GM21576 (cell line): ENCODE results near the gene ZDHHC12.

ENCODE experiments used
- ATAC-seq: cut with Tn5 transposase; IDR thresholded peaks from one replicate; pipeline ENCODE4 v1.9.1; 2021; ENCODE audit warnings: mild to moderate bottlenecking, moderate library complexity; ENCODE audit not compliant: unreplicated experiment

The ZDHHC12 gene, protein sequence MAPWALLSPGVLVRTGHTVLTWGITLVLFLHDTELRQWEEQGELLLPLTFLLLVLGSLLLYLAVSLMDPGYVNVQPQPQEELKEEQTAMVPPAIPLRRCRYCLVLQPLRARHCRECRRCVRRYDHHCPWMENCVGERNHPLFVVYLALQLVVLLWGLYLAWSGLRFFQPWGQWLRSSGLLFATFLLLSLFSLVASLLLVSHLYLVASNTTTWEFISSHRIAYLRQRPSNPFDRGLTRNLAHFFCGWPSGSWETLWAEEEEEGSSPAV

DNA sequence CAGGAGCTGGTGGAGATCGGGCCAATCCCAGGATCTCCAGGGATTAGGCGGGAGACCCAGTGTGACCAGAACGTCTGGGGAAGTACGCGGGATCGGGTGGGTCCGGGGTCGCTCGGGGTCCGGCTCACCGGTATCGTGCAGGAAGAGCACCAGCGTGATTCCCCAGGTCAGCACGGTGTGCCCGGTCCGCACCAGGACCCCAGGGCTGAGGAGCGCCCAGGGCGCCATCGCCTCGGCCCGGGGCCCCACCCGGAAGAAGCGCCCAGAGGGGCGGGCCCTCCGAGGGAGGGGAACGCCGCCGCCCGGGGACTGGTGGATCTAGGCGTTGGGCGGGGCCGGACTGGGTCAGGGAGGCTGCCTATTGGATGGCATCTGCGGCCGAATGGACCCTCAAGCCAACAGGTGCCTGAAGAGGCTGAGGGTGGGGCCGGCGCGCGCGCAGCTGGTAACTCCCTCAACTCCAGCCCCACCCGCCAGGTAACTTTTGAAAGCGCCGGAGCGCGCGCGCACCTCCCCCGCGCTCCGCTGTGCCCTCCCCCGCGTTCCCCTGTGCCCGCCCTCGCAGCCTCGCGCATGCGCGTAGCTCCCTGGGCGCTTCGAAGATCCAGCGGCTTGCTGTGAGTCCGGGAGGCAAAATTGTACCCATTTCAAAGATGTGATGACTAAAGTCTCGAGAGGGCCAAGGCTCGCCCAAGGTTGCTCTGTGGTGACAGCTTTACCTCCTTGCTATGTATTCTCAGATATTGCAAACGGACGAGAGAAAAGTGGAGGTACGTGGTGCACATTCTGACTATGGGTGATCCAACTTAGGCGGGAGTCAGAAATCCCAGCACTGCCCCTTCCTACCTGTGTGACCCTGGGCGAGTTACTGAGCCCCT, at the start of gene ZDHHC12:
ZDHHC12 (minus strand) TSS at position 262 of the 878 bp plus-strand sequence; CDS start at position 228, 34 bp downstream.
- peak; percentile 93 for ATAC-seq

DNA sequence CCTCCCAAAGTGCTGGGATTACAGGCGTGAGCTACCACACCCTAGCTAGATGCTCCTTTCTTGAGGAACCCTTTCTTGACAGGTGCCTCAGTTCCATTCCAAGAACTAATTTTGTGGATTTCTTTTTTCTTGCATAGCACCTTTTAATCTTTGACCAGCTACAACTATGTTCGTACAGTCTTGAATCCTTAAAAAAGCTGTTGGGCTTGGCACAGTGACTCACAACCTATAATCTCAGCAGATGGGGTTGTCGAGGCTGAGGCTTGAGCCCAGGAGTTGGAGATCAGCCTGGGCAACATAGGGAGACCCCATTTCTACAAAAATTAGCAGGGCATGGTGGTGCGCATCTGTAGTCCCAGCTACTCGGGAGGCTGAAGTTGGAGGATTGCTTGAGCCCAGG, 49.1 kb upstream of the ZDHHC12 start:
- ATAC-seq = no peak

DNA sequence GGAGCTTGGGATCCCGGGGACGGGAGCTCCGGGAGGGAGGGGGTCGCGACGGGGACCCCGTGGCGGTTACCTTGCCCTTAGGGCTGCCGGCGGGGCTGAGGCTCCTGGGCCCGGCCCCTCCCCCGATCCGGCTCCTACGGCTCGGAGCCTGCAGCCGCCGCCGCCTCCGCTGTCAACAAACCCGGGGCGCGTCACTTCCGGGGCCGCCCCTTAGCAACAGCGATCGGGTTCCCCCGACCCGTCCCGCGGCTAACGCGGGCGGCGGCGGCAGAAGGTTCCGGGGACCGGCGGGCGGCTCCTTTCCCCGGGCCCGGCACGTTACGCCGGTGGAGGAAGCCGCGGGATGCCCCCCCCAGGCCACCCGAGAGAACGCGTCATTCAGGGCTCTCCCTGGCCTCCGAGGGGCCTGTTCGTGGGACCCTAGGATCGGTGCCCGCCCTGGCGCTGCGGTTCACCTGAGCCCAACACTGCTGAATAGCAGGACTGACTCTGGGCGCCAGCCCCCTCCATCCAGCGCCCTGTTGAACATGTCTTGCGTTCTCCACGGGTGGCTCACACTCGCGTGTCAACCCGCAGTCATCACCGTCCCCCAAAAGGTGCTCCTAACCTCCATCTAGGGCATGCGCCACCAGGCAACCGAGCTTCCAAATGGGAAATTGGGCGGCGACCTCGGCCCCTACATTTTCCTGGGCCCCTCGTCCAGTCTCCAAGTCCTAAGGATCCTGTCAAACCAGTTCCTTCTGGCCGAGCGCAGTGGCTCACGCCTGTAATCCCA, 48.0 kb upstream of the ZDHHC12 start, which contains the start of gene ZER1:
ZER1 (minus strand) TSS at position 183 of the 775 bp plus-strand sequence. CDS start 16,362 bp downstream, outside the sequence.
- ATAC-seq = peak; percentile 83

DNA sequence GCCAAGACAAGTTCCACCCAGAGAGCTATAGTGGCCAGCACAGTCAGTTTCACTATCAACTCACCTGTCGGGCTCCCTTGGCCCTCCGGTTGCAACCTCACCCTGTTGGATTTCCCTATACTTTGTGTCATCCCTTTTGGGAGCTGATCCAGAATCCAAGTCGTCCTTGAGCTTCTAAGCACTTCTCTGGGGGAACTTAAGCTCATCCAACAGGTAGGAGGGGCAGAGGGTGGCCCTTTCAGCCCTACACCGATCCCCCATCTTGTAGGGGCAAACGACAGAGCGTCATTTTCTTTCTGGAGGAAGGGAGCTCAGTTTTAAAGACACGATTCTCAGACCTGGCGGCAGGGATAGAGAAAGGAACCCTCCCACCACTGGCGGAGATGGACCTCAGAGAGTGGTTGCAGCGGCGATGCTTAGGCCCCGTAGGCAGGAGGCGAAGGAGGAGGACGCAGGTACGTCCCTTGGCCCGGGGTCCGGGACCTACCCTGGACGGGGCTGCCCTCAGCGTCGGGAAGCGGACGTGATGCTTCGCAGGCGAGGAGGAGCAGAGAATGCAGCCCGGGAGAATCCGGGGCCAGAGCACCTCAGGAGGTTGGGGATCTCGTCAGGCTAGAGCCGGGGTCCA, 47.3 kb upstream of the ZDHHC12 start:
- ATAC-seq = peak; percentile 20

DNA sequence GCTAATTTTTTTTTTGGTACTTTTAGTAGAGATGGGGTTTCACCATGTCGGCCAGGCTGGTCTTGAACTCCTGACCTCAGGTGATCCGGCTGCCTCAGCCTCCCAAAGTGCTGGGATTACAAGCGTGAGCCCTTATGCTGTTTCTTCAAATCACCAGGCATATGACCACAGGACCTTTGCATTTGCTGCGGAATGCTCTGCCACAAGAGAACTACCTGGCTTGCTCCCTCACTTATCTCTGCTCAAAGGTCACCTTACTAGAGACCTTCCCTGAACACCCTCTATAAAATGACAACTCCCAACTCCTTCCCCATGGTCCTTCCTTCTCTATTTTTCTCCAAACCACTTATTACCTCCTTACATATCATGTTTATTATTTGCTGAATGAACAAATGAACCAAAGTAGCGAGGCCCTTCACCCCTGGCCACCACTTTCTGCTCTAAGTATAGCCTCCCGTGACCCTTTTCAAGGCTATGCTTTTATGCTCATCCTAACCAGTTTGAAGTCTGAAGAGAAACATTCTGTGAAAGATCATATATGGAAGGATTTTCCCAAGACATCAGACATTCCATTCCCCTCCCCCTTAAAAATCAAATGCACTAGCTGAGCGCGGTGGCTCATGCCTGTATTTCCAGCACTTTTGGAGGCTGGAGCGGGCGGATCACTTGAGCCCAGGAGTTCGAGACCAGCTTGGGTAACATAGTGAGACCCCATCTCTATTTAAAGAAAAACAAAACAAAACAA, 46.5 kb upstream of the ZDHHC12 start:
- ATAC-seq = no peak

DNA sequence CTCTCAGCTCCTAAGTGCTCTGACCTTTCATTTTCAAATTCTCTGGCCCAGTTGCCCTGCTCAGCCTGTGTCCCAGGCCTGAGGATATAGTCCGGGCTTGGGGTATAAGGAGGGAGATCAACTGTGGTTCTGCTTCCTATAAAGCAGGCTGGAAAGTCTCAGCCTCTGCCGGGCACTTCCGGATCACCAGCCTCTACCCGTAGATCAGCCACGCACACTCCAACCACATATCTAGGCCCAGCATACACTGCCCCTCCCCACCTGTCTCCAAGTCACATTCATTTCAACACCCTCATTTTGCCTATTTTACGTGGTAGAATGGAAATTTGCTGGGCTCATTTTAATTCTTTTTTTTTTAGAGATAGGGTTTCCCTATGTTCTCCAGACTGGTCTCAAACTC, 44.7 kb upstream of the ZDHHC12 start:
- ATAC-seq = no peak

DNA sequence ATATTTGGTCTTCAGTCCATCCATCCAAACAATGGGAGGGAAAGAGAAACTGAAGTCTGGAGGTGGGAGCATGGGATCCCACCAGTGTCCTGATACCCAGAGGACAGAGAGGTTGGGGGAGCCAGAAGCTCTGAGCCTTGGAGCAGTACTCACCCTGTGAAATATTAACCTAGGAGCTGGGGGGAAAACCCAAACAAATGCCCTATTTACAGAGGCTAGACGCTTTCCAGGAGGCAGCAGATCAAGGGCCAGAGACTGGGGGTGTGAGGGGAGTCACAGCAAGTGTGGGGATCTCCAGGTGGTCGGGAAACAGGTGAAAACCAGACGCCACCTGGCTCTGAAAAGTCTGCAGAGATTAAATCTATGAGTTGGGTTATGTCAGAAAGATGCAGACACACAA, 41.6 kb upstream of the ZDHHC12 start:
- no peak for ATAC-seq

DNA sequence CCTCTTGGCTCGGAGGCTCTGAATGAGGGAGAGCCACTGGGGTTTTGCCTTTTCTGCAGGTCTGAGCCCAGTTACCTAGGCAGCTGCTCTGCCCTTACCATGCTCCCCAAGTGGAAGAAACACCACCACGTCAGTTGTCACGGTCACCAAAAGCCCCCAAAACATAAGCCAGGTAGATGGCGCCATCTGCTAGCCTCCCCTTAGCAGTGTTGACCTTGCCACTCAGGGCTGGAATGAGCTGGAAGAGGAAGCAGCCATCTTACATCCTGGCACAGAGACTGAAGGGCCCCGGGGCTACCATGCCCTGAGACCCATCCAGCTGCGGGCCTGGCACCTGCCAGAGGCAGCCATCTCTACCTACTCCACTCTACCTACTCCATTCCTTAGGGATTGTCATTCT, 40.4 kb upstream of the ZDHHC12 start:
- ATAC-seq = no peak

DNA sequence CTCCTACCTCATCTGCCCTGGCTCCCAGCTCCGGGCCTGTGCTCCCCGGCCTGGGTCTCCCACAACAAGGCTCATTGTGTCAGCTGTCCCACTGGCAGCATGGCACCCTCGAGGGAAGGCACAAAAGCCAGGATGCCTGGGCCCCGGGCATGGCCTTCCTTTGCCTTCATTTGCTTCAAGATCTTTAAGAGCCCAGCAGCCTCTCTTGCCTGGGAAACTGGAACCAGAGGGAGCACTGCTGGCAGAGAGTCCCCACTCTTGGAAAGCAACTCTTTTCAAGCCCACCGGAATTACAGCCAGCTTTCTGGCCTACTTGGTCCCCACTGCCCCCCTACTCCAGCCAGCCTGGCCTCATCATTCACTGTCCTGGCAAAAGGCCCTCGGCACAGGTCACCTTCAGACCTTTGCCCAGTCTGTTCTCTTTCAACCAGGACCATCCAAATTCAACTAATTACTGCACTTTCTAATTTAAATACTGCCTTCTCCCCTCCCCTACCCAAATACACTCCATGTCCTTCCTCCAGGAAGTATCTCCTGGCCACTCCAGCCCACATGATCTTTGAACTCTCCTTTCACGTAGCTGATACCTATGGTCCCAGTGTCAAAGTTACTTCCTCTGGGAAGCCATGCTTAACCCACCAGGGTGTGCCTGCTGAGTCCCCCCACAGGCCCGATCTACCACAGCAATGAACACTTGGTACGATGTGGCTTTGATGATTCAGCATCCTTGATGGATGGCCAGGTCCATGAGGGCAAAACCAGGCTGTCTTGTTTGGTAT, 38.9 kb upstream of the ZDHHC12 start:
- no peak for ATAC-seq

DNA sequence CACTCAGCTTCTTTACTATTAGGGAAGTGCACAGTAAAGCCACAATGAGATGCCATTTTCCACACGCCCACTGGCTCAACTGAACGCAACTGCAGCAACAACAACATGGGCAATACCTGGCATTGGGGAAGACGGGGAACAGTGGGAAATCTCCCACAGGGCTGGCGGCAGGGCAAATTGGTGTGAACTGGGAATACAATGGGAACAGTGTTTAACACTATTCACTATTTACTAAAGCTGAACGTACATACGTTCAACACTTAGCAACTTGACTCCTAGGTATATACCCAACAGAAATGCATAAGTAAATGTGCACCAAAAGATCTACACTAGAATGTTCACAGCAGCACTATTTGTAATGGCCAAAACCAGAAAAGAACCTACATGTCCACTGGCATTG, 33.7 kb upstream of the ZDHHC12 start:
- no peak for ATAC-seq

DNA sequence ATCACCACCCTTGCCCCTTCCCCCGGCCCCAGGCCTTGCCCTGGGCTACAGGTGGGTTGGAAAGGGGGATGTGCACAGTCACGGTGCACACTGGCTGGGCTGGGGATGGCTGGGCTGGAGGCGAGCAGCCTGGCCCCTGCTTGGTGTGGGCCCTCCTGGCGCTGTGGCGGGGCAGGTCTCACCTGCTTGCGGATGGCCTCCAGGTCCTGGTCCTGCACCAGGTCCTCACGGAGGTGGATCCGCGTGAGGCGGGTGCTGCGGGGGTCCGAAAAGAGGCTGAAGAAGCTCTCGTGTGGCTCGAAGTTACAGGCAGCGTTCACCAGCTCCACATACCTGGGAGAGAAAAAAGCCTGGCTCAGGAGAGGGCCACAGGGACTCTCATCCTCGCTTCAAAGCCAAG, 29.7 kb upstream of the ZDHHC12 start:
- no peak for ATAC-seq

DNA sequence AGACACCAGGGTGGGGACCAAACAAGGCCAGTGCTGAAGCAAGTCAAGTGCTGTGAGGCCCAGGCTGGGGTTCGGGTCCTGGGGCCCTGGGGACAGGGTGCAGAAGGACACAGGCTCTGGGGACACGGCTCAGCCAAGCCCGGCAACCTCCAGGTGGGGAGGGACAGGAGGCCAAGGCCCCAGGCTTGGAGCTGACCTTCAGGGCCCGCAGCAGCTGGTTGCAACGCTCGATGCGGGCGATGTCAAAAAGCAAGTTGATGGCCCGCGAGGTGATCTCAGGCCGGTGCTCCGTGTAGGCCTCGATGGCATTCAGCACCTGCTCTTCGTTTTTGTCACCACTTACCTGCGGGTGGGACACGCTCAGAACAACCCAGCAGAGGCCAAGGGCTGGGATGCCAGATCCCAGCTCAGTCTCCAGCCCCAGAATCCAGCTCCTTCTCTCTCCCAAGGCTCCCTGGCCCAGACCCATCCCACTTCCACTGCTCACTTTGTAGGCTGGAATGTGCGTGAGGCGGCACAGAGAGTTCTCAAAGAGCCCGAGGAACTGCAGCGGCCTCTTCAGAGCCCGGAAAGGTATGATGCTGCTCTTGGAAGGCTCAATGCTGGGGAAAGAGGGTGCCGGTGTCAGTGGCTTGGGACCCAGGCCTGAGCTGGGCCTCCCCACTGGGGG, 27.1 kb upstream of the ZDHHC12 start:
- no peak for ATAC-seq

DNA sequence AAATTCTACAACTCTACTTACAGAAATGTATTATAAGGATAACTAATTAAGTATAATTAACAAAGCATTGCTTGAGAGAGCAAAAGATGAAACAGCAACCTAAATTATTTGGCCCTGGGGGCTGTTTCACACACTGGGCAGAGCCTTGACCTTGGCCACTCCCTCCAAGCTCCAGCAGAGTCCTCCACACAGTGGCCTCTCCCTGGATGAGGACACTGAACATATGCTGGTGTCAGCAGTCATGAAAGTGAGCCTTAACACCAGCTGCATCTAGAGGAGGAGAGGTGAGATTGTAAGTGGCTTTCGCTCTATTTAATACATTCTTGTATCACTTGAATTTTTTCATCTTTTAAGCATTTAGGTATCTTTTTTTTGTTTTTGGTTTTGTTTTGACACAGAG, 23.3 kb upstream of the ZDHHC12 start:
- ATAC-seq = no peak

DNA sequence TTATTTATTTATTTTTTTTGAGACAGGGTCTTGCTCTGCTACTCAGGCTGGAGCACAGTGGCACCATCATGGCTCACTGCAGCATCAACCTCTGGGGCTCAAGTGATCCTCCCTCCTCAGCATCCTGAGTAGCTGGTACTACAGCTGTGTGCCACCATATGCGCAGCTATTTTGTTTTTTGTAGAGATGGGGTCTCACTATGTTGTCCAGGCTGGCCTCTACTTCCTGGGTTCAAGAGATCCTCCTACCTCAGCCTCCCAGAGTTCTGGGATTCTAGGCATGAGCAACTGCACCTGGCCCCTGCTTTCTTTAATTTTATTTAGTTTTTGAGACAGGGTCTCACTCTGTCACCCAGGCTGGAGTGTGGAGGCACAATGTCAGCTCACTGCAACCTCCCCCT, 19.5 kb upstream of the ZDHHC12 start:
- ATAC-seq = no peak

DNA sequence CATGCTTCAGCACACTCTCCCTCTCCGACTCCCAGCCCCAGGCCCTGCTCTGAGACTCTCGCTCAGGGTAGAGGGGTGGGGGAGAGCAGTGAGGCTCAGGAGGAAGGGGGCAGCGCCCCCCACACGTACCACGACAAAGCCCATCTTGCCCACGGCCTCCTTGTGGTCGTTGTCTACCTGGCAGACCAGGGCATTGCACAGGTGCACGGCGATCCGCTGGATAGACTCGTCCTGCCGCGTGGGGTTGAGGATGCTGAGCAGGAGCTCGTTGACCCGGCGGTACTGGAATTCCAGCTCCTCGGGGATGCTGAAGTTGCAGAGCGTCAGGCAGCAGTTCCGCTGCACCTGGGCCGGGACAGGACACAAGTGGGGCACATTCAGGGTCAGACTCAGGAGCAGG, 18.5 kb upstream of the ZDHHC12 start:
- no peak for ATAC-seq

DNA sequence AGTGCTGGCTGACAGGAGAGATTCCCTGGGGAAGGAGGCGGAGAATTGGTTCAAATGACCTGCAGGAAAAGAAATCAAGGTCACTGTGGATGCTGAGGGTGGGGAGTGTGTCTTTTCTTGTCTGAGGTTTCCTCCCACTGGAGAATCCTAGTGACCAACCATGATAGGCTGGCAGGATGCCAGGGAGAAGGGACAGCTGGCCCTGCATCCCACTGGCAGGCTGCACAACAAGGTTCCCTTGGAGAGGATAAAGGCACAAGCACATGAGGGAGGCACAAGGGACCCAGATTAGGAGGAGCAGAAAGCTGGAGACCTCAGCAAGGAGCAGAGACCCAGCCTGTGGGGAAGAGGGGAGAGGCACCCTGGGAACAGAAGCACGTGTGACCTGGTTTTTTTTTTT, 11.4 kb upstream of the ZDHHC12 start:
- no peak for ATAC-seq

DNA sequence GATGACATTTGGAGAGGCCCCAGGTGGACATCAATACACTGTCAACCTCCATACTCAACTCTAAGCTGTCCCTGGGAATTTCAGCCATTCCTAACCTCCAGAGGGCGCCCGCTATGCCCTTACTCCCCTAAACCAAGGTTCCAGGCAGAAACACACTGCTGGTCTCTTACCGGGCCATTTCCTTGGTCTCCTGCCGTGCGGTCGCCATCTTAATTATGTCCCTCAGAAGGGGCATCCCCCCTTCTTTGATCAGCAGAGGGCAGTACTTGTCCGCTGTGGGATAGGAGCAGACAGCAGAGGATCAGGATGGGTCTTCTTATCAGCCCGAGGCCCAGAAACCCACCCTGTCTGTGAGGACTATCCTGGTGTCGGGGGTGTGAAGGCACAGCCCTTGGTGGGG, 9.3 kb upstream of the ZDHHC12 start:
- no peak for ATAC-seq

DNA sequence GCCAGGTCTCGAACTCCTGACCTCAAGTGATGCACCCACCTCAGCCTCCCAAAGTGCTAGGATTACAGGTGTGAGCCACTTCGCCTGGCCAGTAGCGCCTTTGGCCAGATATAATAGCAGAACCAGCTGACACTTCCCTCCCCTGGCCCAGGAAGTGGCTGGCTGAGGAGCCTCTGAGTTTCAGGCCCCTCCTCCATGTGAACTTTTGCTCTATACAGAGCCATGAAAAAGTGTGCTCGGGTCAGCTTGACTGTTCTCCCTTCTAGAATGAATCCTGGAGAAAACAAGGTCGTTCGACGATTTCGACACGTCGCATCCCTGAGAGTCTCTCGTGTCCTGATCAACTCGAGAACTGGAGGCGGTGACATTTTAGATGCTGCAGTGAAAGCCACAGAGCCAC, 8.6 kb upstream of the ZDHHC12 start:
- no peak for ATAC-seq

DNA sequence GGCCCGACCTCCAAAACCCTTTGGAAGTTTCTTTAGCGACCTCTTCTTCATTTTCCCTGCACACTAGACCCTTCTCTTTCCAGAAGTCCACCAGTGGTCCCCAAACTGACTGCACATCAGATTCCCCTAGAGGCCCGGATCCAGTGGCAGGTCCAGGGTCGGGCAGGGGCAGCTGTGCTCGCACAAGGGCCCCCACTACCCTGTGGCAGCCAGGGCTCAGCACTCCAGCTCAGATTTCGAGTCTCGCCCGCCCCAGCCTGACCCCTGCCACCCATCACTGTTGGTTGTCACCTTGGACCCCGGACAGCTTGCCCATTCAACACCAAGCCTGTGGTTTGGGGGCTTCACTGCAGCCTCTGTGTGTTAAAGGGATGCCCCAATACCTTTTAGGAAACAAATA, 7.8 kb upstream of the ZDHHC12 start:
- ATAC-seq = no peak
